Trophoblast cell (in vitro differentiated cells and primary cell): Measurements from ENCODE around the gene NDUFC1.

Experiments
- DNase-seq, 2 donors: peaks; one replicate each; pipeline ENCODE4 v3.0.0-alpha.2; 2016
- H2AFZ ChIP-seq: 2 replicates; pipeline ENCODE4 v1.6.1; 2013; ENCODE audit warnings: low read length, moderate library complexity, mild to moderate bottlenecking; ENCODE audit not compliant: insufficient read depth, poor library complexity
- H2AK5ac ChIP-seq: 2 replicates; pipeline ENCODE4 v1.6.1; 2013; ENCODE audit warnings: mild to moderate bottlenecking, low read length
- H2BK120ac ChIP-seq: 2 replicates; pipeline ENCODE4 v1.6.1; 2013; ENCODE audit warnings: low read length, mild to moderate bottlenecking, moderate library complexity; ENCODE audit not compliant: insufficient read depth, poor library complexity
- H2BK12ac ChIP-seq: 2 replicates; pipeline ENCODE4 v1.6.1; 2013; ENCODE audit warnings: mild to moderate bottlenecking, low read length, moderate library complexity
- H2BK5ac ChIP-seq: 2 replicates; pipeline ENCODE4 v1.6.1; 2013; ENCODE audit warnings: low read length, low read depth, moderate library complexity, mild to moderate bottlenecking; ENCODE audit not compliant: poor library complexity
- H3K14ac ChIP-seq: 2 replicates; pipeline ENCODE4 v1.6.1; 2013; ENCODE audit warnings: mild to moderate bottlenecking, low read length
- H3K18ac ChIP-seq: 2 replicates; pipeline ENCODE4 v1.6.1; 2013; ENCODE audit warnings: mild to moderate bottlenecking, low read length
- H3K23ac ChIP-seq: 2 replicates; pipeline ENCODE4 v1.6.1; 2013; ENCODE audit warnings: low read length
- H3K27ac ChIP-seq: 2 replicates; pipeline ENCODE4 v1.5.1; 2013; ENCODE audit warnings: low read depth, mild to moderate bottlenecking, inconsistent platforms, low read length, moderate library complexity
- H3K27me3 ChIP-seq: 2 replicates; pipeline ENCODE4 v1.6.1; 2013; ENCODE audit warnings: inconsistent platforms, mild to moderate bottlenecking, low read length, moderate library complexity; ENCODE audit not compliant: insufficient read depth
- H3K36me3 ChIP-seq, 2 experiments: 1 replicate in 1 of 2; 2 replicates in 1 of 2; pipeline ENCODE4 v1.6.1; 2013; ENCODE audit warnings: low read length in 2 of 2, mild to moderate bottlenecking in 2 of 2, moderate library complexity in 1 of 2; ENCODE audit not compliant: insufficient read depth in 2 of 2, control insufficient read depth in 1 of 2
- H3K4ac ChIP-seq: 2 replicates; pipeline ENCODE4 v1.6.1; 2013; ENCODE audit warnings: low read depth, mild to moderate bottlenecking, low read length, moderate library complexity
- H3K4me1 ChIP-seq, 2 experiments: 1 replicate in 1 of 2; 2 replicates in 1 of 2; pipeline ENCODE4 v1.6.1; 2013; ENCODE audit warnings: low read length in 2 of 2, mild to moderate bottlenecking in 2 of 2, moderate library complexity in 1 of 2; ENCODE audit not compliant: insufficient read depth in 2 of 2, control insufficient read depth in 1 of 2
- H3K4me2 ChIP-seq: 2 replicates; pipeline ENCODE4 v1.6.1; 2013; ENCODE audit warnings: inconsistent platforms, mild to moderate bottlenecking, low read length, moderate library complexity
- H3K4me3 ChIP-seq: 2 replicates; pipeline ENCODE4 v1.5.1; 2013; ENCODE audit warnings: mild to moderate bottlenecking, low read depth, low read length, inconsistent platforms
- H3K79me1 ChIP-seq: one replicate; pipeline ENCODE4 v1.6.1; 2013; ENCODE audit warnings: low read length
- H3K79me2 ChIP-seq: 2 replicates; pipeline ENCODE4 v1.6.1; 2013; ENCODE audit warnings: low read length, mild to moderate bottlenecking; ENCODE audit not compliant: control insufficient read depth, insufficient read depth, poor library complexity
- H3K9ac ChIP-seq: 2 replicates; pipeline ENCODE4 v1.6.1; 2013; ENCODE audit warnings: mild to moderate bottlenecking, low read length
- H3K9me3 ChIP-seq: 2 replicates; pipeline ENCODE4 v1.6.1; 2013; ENCODE audit warnings: low read depth, mild to moderate bottlenecking, control low read depth, inconsistent platforms, low read length; ENCODE audit not compliant: insufficient read depth
- H4K12ac ChIP-seq: 2 replicates; pipeline ENCODE4 v1.6.1; 2013; ENCODE audit warnings: low read depth, mild to moderate bottlenecking, low read length, moderate library complexity
- H4K8ac ChIP-seq: 2 replicates; pipeline ENCODE4 v1.6.1; 2013; ENCODE audit warnings: low read depth, mild to moderate bottlenecking, low read length, moderate library complexity
- H4K91ac ChIP-seq: one replicate; pipeline ENCODE4 v1.6.1; 2013; ENCODE audit warnings: low read depth, mild to moderate bottlenecking, low read length, moderate library complexity
- WGBS: extraction: QIAGEN DNeasy Blood & Tissue Kit; methylation state at CpG from one replicate; pipeline ENCODE4 v1.1.7; 2013; ENCODE audit warnings: missing lambda C conversion rate; ENCODE audit not compliant: insufficient read length, insufficient coverage; ENCODE audit errors: extremely low coverage; 5-methylcytosine and 5-hydroxymethylcytosine counted together

Gene NDUFC1

GRCh38 chr4:139311909-139312308 lies 9.6 kb upstream of the NDUFC1 start:
- no peak overlapping the region for H4K91ac ChIP-seq
- no peak overlapping the region for H2AK5ac ChIP-seq
- no peak overlapping the region for H3K27ac ChIP-seq
- no peak overlapping the region for H3K4ac ChIP-seq
- no peak for DNase-seq
- H3K18ac ChIP-seq, result no peak overlapping the region
- H3K79me2 ChIP-seq, result peaks cover 9% of the 10 kb centered on the region
- H2AFZ ChIP-seq, result no peak overlapping the region
- H3K36me3 ChIP-seq, result peaks cover 0 to 3% of the 10 kb centered on the region in 2 experiments
- no peaks in the 10 kb centered on the region for H3K4me1 ChIP-seq
- H3K9ac ChIP-seq, result no peak overlapping the region
- H3K23ac ChIP-seq, result no peak overlapping the region
- H3K14ac ChIP-seq, result no peak overlapping the region
- WGBS, result 100% methylated on average over 1 of the region's 3 CpGs
- no peak overlapping the region for H2BK12ac ChIP-seq
- no peak overlapping the region for H4K12ac ChIP-seq
- H2BK5ac ChIP-seq, result no peak overlapping the region
- no peaks in the 10 kb centered on the region for H3K79me1 ChIP-seq
- H4K8ac ChIP-seq, result no peak overlapping the region
- H3K4me3 ChIP-seq, result no peak overlapping the region
- no peaks in the 10 kb centered on the region for H3K9me3 ChIP-seq
- H3K27me3 ChIP-seq, result no peaks in the 10 kb centered on the region
- no peak overlapping the region for H2BK120ac ChIP-seq
- no peak overlapping the region for H3K4me2 ChIP-seq

GRCh38 chr4:139304920-139305319 lies 2.6 kb upstream of the NDUFC1 start:
- H4K12ac ChIP-seq, result no peak overlapping the region
- H2AK5ac ChIP-seq, result no peak overlapping the region
- no peak overlapping the region for H4K8ac ChIP-seq
- no peak overlapping the region for H3K18ac ChIP-seq
- no peaks in the 10 kb centered on the region for H3K4me1 ChIP-seq
- peaks cover 24% of the 10 kb centered on the region for H3K79me2 ChIP-seq
- H3K9ac ChIP-seq, result no peak overlapping the region
- no CpG with 5 or more reads among the region's 2 CpGs for WGBS
- H2BK120ac ChIP-seq, result no peak overlapping the region
- no peak overlapping the region for H3K23ac ChIP-seq
- H3K14ac ChIP-seq, result no peak overlapping the region
- H3K4me3 ChIP-seq, result no peak overlapping the region
- peaks cover 2% of the 10 kb centered on the region for H3K9me3 ChIP-seq
- no peak overlapping the region for H2BK5ac ChIP-seq
- DNase-seq, result no peak
- H4K91ac ChIP-seq, result no peak overlapping the region
- peaks cover 5 to 8% of the 10 kb centered on the region in 2 experiments for H3K36me3 ChIP-seq
- H3K4ac ChIP-seq, result peak overlapping the region; percentile 96
- H3K79me1 ChIP-seq, result peaks cover 16% of the 10 kb centered on the region
- H2AFZ ChIP-seq, result no peak overlapping the region
- H3K27ac ChIP-seq, result no peak overlapping the region
- no peak overlapping the region for H2BK12ac ChIP-seq
- no peak overlapping the region for H3K4me2 ChIP-seq
- no peaks in the 10 kb centered on the region for H3K27me3 ChIP-seq

- peaks cover 22% of the 10 kb centered on the region for H3K79me2 ChIP-seq
- no CpG with 5 or more reads among the region's 61 CpGs for WGBS
- peak within 1 kb of the TSS; percentile 87 for H3K18ac ChIP-seq
- H3K9me3 ChIP-seq, result peaks cover 2% of the 10 kb centered on the region
- H3K4me3 ChIP-seq, result peak within 1 kb of the TSS; percentile 96
- H3K14ac ChIP-seq, result peak within 1 kb of the TSS; percentile 91
- H4K12ac ChIP-seq, result peak within 1 kb of the TSS; percentile 87
- H3K4me1 ChIP-seq, result no peaks in the 10 kb centered on the region
- peak within 1 kb of the TSS; percentile 85 for H3K27ac ChIP-seq
- peak; percentile 98 to 99 for DNase-seq
- no peaks in the 10 kb centered on the region for H3K27me3 ChIP-seq
- H3K9ac ChIP-seq, result peak within 1 kb of the TSS; percentile 82
- peaks cover 5% of the 10 kb centered on the region in 2 experiments for H3K36me3 ChIP-seq
- H2AFZ ChIP-seq, result peak within 1 kb of the TSS; percentile 82
- H2BK120ac ChIP-seq, result peak within 1 kb of the TSS; percentile 39
- H2BK12ac ChIP-seq, result no peak within 1 kb of the TSS
- H4K8ac ChIP-seq, result peak within 1 kb of the TSS; percentile 92
- peak within 1 kb of the TSS; percentile 96 for H3K4ac ChIP-seq
- H3K4me2 ChIP-seq, result peak within 1 kb of the TSS; percentile 83
- peaks cover 16% of the 10 kb centered on the region for H3K79me1 ChIP-seq
- H3K23ac ChIP-seq, result no peak within 1 kb of the TSS
- H2AK5ac ChIP-seq, result peak within 1 kb of the TSS; percentile 81
- peak within 1 kb of the TSS; percentile 80 for H4K91ac ChIP-seq
- H2BK5ac ChIP-seq, result peak within 1 kb of the TSS; percentile 67
These were observed 1.0 kb downstream of the NDUFC1 start, which contains the start of gene NAA15 for GRCh38 chr4:139301113-139301820. NAA15 (plus strand) TSS chr4:139301505; CDS start chr4:139301778, 273 bp downstream.

- peak overlapping the region; percentile 85 for H3K27ac ChIP-seq
- H2BK120ac ChIP-seq, result peak overlapping the region; percentile 2
- no peak overlapping the region for H3K18ac ChIP-seq
- H3K23ac ChIP-seq, result no peak overlapping the region
- no peak overlapping the region for H2BK12ac ChIP-seq
- peak overlapping the region; percentile 72 for H3K4me2 ChIP-seq
- H2AK5ac ChIP-seq, result no peak overlapping the region
- H3K4ac ChIP-seq, result no peak overlapping the region
- H3K27me3 ChIP-seq, result no peaks in the 10 kb centered on the region
- WGBS, result no CpG with 5 or more reads among the region's 16 CpGs
- H4K91ac ChIP-seq, result no peak overlapping the region
- H3K79me2 ChIP-seq, result peaks cover 20% of the 10 kb centered on the region
- H2BK5ac ChIP-seq, result peak overlapping the region; percentile 51
- H3K14ac ChIP-seq, result no peak overlapping the region
- H3K79me1 ChIP-seq, result peaks cover 16% of the 10 kb centered on the region
- peak overlapping the region; percentile 23 for H4K12ac ChIP-seq
- peaks cover 2% of the 10 kb centered on the region for H3K9me3 ChIP-seq
- H3K4me3 ChIP-seq, result peak overlapping the region; percentile 39
- peak overlapping the region; percentile 51 for H4K8ac ChIP-seq
- peak overlapping the region; percentile 8 for H2AFZ ChIP-seq
- no peaks in the 10 kb centered on the region for H3K4me1 ChIP-seq
- peak; percentile 45 to 74 for DNase-seq
- H3K9ac ChIP-seq, result peak overlapping the region; percentile 74
- peaks cover 4 to 5% of the 10 kb centered on the region in 2 experiments for H3K36me3 ChIP-seq
These were observed 1.7 kb downstream of the NDUFC1 start for GRCh38 chr4:139300431-139301112.
